GM19193 (cell line): ENCODE data around the gene UVRAG.

Source experiments
- POLR2A ChIP-seq: IDR thresholded peaks from 4 replicates; pipeline ENCODE4 v1.6.1; 2011; ENCODE audit not compliant: insufficient read depth, insufficient read length; ENCODE audit errors: extremely low read depth

Gene UVRAG

DNA sequence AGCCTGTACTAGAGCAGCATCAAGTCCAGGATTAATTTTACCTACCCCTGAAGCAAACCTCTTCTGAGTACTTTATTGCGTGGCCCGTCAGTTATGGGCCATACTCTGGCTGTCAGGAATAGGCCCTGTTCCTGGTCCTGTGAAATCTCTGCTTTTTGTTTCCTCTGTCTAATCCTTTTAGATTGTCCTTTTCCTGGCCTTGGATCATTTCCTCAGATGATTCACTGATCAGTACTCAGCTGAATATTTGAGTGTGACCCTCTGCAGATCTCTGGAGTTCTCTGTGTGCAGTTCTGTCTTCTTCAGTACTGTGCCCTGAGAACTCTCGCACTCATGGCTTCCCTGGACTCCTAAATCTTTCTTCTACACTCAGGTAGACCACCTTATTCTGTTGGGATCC, 123.5 kb downstream of the UVRAG start:
- no peak for TF ChIP-seq POLR2A

DNA sequence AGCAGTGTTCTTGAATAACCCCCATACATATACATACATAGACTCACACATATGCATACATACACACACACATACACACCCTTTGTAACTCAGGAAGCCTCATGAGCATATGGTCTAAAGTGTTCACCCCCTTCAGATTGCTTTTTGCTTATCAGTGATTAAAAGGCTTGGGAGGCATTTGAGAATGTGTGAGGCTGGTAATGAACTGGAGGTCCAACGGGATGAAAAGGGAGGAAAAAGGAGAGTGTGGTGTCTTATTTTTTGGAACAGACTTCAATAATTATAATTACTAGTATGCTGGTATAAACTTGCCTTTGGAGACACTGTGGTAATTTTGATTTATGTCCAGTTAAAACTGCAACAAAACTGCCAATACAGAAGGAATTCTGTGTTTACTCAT, 124.5 kb downstream of the UVRAG start:
- TF ChIP-seq POLR2A: no peak

DNA sequence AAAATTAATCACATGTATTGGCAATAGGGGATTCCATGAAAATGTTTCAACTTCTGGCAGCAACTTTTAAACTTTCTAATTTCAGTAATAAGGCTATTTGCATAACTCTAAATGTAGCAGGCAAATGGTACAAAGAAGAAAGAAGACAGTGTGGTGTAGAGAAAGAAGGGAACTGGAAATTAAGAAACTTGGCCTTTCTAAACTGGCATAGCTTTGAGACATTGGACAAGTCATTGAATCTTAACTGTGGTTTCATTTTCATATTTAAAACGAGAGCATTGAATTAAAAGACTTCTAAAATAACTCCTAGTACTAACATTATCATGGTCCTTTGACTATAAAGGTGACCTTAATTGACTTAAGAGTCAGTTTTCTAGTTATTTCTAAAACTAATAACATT, 125.0 kb downstream of the UVRAG start:
- no peak for TF ChIP-seq POLR2A

DNA sequence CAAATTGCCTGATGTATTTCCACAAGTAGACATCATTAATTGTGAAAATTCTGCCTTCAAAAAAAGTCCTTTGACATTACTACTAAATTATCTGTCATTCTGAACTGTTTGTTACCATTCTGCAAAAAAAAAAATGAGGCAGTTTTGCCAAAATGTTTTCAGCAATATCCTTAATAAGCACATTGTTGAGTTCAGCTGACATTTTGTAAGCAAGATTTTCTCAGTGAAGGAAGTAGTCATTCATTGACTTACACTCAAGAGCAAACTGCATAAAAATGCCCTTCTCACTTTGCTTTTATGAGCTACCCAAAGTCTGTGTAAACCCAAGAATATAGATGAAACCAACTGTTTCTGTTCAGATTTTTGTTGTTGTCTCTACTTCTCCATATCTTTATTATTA, 125.9 kb downstream of the UVRAG start:
- no peak for TF ChIP-seq POLR2A

DNA sequence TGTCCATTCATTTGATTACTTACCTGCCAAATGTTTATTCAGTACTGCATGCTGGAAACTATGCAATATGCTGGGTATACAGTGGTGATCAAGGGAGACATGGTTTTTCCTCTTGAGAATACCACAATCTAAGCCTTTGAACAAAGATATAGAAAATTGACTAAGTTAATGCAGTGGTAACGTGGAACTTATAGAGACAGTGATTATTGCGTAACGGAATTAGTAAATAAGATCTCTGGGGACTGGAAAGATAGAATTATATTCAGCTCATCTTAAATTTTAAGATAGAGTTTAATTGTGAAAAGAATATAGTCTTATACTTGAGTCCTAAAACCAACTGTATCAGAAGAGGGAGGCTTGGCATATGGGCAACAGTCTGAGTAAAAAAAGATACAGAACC, 129.5 kb downstream of the UVRAG start:
- no peak for TF ChIP-seq POLR2A

DNA sequence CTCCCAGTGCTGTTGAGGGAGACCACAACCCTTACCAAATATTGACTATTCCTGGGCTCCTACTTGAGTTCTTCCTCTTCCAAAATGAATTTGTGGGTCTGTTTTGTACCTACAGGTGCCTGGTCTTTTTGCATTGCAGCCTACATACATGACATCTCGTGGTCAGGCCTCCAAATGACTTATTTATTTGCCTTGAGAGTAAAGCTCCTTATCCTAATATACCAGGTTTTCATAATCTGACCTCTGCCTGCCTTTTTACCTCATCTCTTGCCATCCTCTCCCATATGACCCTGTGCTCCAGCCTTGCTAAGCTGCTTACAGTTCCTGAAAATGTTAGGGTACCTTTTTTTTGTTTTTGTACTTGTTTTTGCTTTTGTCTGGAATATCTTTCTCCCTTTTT, 130.4 kb downstream of the UVRAG start:
- TF ChIP-seq POLR2A: no peak

DNA sequence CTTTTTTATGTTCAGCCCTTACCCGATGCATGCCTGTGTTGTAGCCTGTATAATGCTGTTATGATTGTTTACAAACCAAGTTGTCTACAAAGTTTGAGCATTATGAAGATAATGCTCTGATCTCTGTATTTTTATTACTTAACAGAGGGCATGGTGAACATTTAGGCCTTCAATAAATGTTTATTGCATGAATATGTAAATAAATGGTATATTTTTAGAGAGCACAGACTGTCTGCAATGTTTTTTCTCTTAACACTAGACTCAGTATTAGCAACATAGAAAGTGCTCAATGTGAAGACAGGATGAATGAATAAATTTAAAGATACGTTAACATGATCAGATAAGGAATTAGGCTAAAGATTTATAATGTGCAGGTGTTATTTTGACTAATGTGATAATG, 130.9 kb downstream of the UVRAG start:
- TF ChIP-seq POLR2A: no peak

DNA sequence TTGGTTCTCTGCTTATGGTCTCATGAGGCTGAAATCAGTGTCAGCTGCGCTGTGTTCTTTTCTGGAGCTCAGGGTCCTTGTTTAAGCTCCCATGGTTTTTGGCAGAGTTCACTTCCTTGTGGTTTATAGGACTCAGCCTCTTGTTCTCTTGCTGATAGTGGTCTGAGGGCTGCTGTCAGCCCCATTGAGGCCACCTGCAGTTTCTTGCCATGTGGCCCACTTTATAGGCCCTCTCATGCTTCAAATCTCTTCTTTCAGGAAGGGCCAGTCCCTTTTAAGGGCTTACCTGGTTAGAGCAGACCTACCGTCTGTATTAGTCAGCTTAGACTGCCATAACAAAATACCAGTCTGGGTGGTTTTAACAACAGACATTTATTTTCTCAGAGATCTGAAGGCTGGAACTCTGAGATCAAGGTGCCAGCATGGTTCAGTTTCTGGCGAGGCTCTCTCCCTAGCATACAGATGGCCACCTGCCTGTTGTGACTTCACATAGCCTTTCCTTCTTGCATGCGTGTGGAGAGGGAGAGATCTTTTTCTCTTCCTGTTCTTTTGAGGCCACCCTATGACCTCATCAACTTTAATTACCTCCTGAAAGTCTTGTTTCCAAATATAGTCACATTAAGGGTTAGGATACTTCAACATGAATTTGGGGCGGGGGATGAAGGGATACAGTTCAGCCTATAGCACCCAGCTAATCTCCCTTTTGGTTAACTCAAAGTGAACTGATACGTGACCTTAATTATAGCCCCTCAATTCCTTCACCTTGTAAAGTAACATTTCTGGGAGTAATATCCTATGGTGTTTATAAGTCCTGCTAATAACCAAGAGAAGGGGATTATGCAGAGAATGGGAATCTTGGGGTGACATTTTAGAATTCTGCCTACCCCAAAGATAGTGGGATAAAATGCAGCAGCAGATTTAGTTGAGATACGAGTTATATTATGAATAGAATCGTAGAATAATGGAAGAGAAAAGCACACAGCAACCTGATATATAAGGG, 131.8 kb downstream of the UVRAG start:
- no peak for TF ChIP-seq POLR2A

DNA sequence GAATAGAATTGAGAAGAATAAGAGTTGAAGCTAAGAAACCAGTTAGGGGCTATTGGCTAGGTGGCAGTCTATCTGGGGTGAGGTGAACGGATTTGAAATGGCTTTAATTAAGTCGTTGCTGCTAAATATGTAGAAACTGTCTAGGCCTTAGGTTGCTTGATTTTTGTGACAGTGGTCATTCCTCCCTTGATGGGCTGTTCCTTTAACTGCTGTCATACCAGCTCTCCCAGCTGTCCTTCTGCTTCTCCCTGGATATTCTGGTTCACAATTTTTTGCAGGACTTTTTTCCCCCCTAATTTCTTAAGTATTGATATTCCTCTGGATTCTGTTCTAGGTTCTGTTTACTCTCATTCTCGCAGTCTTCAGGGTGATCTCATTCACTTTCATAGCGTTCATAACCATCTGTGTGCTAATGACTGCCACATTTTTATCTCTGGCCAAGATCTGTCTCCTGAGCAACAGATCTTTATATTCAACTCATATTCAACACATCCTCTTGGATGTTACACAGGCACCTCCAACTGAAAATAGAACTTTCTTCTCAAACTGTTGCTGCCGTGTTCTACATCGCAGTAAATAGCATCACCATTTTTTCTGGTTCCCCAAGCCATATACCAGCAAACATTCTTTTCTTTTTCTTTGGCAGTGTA, 134.1 kb downstream of the UVRAG start:
- no peak for TF ChIP-seq POLR2A

DNA sequence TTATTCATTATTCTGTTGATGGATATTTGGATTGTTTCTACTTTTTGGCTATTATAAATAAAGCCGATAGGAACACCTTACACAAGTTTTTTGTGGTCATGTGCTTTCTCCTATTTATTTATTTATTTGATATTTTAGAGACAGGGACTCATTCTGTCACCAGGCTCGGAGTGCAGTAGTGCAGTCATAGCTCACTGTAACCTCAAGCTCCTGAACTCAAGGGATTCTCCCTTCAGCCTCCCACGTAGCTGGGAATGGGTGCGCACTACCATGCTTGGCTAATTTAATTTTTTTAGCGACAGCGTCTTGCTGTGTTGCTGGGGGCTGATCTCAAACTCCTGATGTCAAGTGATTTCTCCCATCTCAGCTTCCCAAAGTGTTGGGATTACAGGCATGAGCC, 135.1 kb downstream of the UVRAG start:
- TF ChIP-seq POLR2A: no peak

DNA sequence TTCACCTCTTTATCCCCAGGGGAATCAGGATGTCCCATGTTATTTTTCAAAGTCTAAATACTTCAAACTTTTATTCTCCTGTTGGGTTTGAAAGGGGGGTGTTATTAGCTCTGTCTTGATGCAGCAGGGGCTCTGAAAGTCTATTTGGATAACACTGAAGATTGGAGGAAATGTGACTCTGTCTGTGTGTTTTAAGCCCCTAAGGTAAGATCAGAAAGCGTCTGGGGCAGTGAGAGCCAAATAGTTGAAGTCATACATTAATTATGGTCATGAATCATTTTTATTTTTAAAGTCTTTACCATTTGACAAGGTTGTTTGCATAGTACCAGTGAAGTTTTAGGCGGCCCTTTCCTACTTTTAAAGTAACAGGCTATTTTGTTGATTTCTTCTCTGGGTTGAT, 139.0 kb downstream of the UVRAG start:
- no peak for TF ChIP-seq POLR2A

DNA sequence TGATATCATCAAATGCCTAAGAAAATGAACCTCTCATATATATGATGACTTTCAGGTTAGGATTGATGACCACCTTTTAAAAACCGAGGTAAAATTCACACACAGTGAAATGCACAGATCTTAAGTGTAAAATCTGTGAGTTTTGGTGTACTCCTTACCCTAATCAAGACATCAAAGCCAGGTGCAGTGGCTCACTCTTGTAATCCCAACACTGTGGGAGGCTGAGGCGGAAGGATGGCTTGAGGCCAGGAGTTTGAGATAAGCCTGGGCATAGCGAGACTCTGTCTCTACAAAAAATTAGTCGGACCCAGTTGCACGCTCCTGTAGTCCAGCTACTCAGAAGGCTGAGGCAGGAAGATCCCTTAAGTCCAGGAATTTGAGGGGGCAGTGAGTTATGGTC, 140.4 kb downstream of the UVRAG start:
- TF ChIP-seq POLR2A: no peak

DNA sequence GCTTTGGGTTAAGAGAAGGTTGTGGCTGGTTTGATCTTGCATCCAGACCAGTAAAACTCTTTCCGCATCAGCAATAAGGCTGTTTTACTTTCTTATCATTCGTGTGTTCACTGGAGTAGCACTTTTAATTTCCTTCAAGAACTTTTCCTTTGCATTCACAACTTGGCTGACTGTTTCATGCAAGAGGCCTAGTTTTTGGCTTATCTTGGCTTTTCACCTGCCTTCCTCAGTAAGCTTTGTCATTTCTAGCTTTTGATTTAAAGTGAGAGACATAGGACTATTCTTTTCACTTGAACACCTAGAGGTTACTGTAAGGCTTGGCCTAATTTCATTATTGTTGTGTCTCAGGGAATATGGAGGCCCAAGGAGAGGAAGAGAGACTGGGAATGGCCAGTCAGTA, 144.5 kb downstream of the UVRAG start:
- no peak for TF ChIP-seq POLR2A

DNA sequence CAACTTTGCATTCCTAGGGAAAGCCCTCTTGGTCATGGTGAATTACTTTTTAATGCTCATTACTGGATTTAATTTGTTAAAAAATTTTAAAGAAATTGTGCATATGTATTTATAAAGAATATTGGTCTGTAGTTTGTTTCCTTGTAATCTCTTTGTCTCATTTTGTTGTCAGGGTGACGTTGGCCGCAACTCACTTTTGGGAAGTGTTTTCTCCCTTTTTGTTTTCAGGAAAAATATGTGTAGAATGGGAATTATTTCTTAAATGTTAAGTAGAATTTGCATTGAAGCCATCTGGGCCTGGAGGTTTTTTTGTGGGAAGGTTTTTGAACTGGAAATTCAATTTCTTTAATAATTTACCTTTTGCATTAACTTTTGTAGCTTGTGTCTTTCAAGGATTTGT, 149.1 kb downstream of the UVRAG start:
- no peak for TF ChIP-seq POLR2A

DNA sequence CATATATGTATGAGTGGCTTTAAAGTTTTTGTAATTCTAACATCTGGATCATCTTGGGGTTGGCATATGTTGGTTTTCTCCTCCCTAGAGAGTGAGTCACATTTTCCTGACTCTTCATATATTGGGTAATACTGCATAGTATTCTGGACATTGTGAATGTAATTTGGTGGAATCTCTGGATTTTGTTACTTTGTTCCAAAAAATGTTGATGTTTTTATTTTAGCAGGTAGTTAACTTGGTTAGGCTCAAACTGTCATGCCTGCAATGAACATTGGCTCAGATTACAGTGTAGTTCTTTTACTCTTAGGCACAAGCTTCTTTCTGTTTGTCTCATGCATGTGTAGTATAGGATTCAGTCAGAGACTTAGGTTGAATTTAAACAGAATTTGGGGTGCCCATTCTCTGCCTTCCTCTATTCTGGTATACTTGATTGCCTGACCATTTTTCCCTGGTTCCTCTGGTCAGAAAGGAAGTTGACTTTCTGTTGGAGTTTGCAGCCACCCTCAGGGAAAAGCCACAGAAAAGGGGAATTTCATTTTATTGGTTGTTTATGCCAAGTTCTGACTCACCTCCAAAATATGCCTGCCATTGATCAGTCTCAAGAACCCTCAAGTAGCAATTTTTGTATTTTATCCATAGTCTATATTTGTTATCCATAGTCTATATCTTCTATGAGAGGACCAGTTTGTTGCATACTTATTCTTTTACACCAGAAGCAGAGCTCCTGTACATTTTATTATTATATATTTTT, 151.7 kb downstream of the UVRAG start:
- TF ChIP-seq POLR2A: no peak
